ENCODE data around the gene PTPN3. TPM values are rescaled to one million over a fixed set of nuclear protein-coding genes. Genes with fewer than 3 reads are reported as not detected.

Gene PTPN3
- total RNA-seq, 1 donor from 2014 or later: 3.7 TPM

DNA sequence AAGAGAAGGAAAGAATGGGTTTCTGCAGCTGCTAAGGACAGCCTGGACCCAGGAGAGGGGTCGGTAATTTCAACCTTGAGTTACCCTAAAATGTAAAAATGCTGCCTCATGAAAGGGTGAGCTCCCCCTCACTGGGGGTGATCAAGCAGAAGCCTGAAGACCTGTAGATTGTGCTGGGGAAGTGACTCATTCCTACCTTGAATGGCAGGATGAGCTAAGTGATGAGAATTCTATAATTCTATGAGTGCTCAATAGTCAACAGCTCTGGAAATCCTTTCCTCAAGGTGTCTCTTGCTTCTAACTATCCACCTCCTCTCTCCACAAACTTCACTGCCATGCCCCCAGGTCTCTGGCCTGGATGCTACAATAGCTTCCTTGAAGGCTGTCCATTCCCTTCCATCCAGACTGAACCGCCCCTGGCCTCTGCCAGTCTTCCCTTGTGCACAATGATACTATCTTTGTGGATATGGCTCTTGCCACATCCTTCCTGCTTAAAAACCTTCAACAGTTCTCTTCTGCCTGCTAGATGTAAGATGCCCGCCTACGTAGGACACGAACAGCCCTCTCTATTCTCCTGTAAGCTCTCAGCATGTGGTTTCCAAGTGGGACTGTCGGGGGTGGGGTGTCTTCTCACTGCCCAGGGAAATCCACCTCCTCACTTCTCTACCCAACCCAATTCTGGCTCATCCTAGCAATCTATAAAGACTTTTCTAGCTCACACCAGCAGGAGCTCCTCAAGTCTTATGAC lies 50.6 kb downstream of the PTPN3 start:
- Mint-ChIP-seq H3K27ac (no peak overlapping the region), H3K27me3 (no peaks in the 10 kb centered on the region), H3K4me1 (ENCODE audit: low read depth) (no peaks in the 10 kb centered on the region), H3K9me3 (ENCODE audit: low read depth) (no peaks in the 10 kb centered on the region), H3K4me3 (ENCODE audit: low read depth) (no peak overlapping the region), H3K36me3 (ENCODE audit: insufficient read depth) (no peaks in the 10 kb centered on the region)
- TF ChIP-seq, protein P1, sequence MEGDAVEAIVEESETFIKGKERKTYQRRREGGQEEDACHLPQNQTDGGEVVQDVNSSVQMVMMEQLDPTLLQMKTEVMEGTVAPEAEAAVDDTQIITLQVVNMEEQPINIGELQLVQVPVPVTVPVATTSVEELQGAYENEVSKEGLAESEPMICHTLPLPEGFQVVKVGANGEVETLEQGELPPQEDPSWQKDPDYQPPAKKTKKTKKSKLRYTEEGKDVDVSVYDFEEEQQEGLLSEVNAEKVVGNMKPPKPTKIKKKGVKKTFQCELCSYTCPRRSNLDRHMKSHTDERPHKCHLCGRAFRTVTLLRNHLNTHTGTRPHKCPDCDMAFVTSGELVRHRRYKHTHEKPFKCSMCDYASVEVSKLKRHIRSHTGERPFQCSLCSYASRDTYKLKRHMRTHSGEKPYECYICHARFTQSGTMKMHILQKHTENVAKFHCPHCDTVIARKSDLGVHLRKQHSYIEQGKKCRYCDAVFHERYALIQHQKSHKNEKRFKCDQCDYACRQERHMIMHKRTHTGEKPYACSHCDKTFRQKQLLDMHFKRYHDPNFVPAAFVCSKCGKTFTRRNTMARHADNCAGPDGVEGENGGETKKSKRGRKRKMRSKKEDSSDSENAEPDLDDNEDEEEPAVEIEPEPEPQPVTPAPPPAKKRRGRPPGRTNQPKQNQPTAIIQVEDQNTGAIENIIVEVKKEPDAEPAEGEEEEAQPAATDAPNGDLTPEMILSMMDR (IDR thresholded peaks at IDR 0.05; ENCODE audit: unreplicated experiment): no peak
- no peak for DNase-seq (ENCODE audit: low spot score, unreplicated experiment)

DNA sequence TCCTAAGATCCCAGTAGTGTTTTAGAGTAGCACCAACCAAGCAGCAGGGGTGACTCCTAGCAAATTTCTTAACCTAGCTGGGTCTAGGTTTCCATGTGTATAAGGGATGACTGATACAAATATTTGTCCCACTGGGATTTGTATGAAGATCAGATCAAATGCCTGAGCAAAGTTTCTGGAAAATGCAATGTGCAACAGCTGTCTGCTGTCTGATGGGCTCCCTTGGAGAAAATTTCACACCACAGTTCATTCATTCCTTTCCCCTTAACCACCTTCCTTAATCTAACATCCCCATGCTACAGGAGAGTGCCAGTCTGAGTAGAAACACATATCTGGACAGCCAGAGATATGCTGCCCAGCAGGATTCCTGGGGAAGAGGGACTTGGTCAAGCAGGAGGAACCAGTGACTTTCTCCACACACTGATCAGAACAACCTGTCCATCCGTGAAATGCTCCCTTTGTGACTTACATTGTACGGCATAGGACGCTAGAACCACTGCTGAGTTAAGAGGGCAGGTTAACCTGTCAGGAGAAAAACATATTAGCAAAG lies 53.3 kb downstream of the PTPN3 start:
- Mint-ChIP-seq H3K9me3 (ENCODE audit: low read depth) (no peaks in the 10 kb centered on the region), H3K36me3 (ENCODE audit: insufficient read depth) (no peaks in the 10 kb centered on the region), H3K27ac (no peak overlapping the region)

DNA sequence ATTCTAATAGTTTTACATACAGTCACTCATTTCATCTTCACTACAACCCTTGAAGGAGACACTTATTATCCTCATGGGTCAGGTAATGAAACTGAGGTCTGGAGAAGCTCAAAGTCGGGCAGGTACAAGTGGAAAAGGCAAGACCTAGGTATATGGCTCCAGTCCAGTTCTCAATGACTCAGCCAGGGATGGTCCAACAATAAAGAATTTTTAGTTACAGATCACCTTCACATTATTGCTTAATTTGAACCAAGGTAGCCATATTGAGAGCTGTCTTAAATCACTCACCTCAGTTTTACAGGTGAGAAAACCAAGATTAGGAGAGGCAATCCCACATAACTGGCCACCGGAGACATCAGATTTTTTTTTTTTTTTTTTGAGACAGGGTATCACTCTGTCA lies 55.4 kb downstream of the PTPN3 start:
- Mint-ChIP-seq H3K9me3 (ENCODE audit: low read depth) (no peaks in the 10 kb centered on the region), H3K36me3 (ENCODE audit: insufficient read depth) (no peaks in the 10 kb centered on the region), H3K27ac (no peak overlapping the region), H3K4me3 (ENCODE audit: low read depth) (no peak overlapping the region), H3K27me3 (peaks cover 2% of the 10 kb centered on the region), H3K4me1 (ENCODE audit: low read depth) (peaks cover 6% of the 10 kb centered on the region)
- DNase-seq (ENCODE audit: low spot score, unreplicated experiment): no peak
- TF ChIP-seq, protein P1 (IDR thresholded peaks at IDR 0.05; ENCODE audit: unreplicated experiment): no peak

More for the DNA sequence above, 53.3 kb downstream of the PTPN3 start:
- no peaks in the 10 kb centered on the region for H3K27me3 Mint-ChIP-seq
- H3K4me1 Mint-ChIP-seq (ENCODE audit: low read depth): peaks cover 6% of the 10 kb centered on the region
- no peak for DNase-seq (ENCODE audit: low spot score, unreplicated experiment)
- TF ChIP-seq, protein P1 (IDR thresholded peaks at IDR 0.05; ENCODE audit: unreplicated experiment): no peak
- H3K4me3 Mint-ChIP-seq (ENCODE audit: low read depth): no peak overlapping the region

DNA sequence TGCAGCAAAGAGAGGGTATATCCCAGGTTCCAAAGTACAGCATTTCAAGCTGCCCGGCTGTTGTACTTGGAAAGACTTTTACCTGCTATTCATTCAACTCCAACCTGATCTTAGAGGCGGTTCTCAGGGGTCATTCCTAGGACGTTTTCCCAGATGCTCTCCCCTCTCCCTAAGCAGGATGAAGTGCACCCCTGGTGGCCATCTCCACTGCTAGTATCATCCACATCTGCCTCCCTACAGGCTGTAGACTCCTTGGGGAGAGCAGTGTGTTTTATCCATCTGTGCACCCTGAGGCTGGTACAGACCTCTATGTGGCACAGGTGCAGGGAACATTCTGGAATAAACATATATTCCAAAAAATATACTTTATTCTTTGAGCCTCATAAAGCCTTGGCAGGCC lies 56.8 kb downstream of the PTPN3 start:
- H3K27ac Mint-ChIP-seq: peak overlapping the region; percentile 85
- DNase-seq (ENCODE audit: low spot score, unreplicated experiment): no peak
- no peaks in the 10 kb centered on the region for H3K9me3 Mint-ChIP-seq (ENCODE audit: low read depth)
- TF ChIP-seq, protein P1 (IDR thresholded peaks at IDR 0.05; ENCODE audit: unreplicated experiment): no peak
- no peaks in the 10 kb centered on the region for H3K36me3 Mint-ChIP-seq (ENCODE audit: insufficient read depth)
- H3K4me3 Mint-ChIP-seq (ENCODE audit: low read depth): no peak overlapping the region
- H3K4me1 Mint-ChIP-seq (ENCODE audit: low read depth): peaks cover 6% of the 10 kb centered on the region
- H3K27me3 Mint-ChIP-seq: peaks cover 2% of the 10 kb centered on the region

DNA sequence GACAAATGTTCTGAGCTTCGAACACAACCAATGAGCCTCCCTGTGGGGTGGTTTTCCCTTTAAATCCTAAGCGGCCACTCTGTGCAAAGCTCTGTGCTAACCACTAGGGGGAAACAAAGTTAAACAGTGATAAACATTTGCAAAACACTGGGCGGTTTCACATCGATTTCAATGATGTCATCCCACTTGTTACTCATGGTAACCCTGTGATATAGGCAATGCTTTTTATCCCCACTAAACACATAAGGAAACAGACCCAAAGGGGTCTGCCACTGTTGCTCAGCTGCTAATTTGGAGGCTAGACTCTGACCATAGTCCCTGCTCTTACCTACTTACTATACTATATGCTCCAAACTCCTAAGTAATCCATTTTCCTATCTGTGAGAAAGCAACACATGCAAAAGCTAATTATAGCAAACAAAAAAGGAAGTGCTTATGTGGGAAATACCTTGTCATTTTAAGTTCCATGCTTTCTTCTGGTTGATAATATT lies 57.3 kb downstream of the PTPN3 start:
- H3K27me3 Mint-ChIP-seq: peaks cover 2% of the 10 kb centered on the region
- no peaks in the 10 kb centered on the region for H3K9me3 Mint-ChIP-seq (ENCODE audit: low read depth)
- peak; percentile 41 for DNase-seq (ENCODE audit: low spot score, unreplicated experiment)
- peak overlapping the region; percentile 85 for H3K27ac Mint-ChIP-seq
- TF ChIP-seq, protein P1 (IDR thresholded peaks at IDR 0.05; ENCODE audit: unreplicated experiment): peak; percentile 82
- H3K4me3 Mint-ChIP-seq (ENCODE audit: low read depth): no peak overlapping the region
- H3K36me3 Mint-ChIP-seq (ENCODE audit: insufficient read depth): no peaks in the 10 kb centered on the region
- H3K4me1 Mint-ChIP-seq (ENCODE audit: low read depth): peaks cover 6% of the 10 kb centered on the region

Measured in progenitor cell of endocrine pancreas (in vitro differentiated cells).